ENCODE measurements around the gene RAB25.

RAB25 gene

GRCh38 chr1:156080241-156080862, 19.4 kb downstream of the RAB25 start:
- no peak for DNase-seq

GRCh38 chr1:156080863-156081179, 19.9 kb downstream of the RAB25 start:
- no peak for DNase-seq

- DNase-seq, result no peak
These were observed 20.4 kb downstream of the RAB25 start for GRCh38 chr1:156081180-156081916.

GRCh38 chr1:156081917-156082308, 21.0 kb downstream of the RAB25 start:
- no peak for DNase-seq

GRCh38 chr1:156082309-156083091, 21.5 kb downstream of the RAB25 start, which contains the start of gene MEX3A:
Gene MEX3A (minus strand): TSS chr1:156082465. CDS start chr1:156081998, 467 bp downstream.
- DNase-seq, result peak; percentile 41

- no peak for DNase-seq
These were observed 23.1 kb downstream of the RAB25 start for GRCh38 chr1:156083800-156084790.

GRCh38 chr1:156086256-156086662, 25.3 kb downstream of the RAB25 start:
- no peak for DNase-seq

- no peak for DNase-seq
These were observed 28.7 kb downstream of the RAB25 start for GRCh38 chr1:156089704-156090103.

- DNase-seq, result no peak
These were observed 29.3 kb downstream of the RAB25 start for GRCh38 chr1:156090138-156090839.

- DNase-seq, result peak; percentile 77
These were observed 29.9 kb downstream of the RAB25 start for GRCh38 chr1:156090840-156091188.

- DNase-seq, result no peak
These were observed 30.6 kb downstream of the RAB25 start for GRCh38 chr1:156091610-156092009.

GRCh38 chr1:156095906-156096508, 35.0 kb downstream of the RAB25 start:
- no peak for DNase-seq

- DNase-seq, result peak; percentile 94
These were observed 35.9 kb downstream of the RAB25 start for GRCh38 chr1:156096640-156097391.

- DNase-seq, result no peak
These were observed 36.7 kb downstream of the RAB25 start for GRCh38 chr1:156097499-156098178.

GRCh38 chr1:156098784-156099183, 37.8 kb downstream of the RAB25 start:
- no peak for DNase-seq

- no peak for DNase-seq
These were observed 38.3 kb downstream of the RAB25 start for GRCh38 chr1:156099282-156099681.

- no peak for DNase-seq
These were observed 39.4 kb downstream of the RAB25 start for GRCh38 chr1:156100205-156100995.

GRCh38 chr1:156101880-156102279, 40.9 kb downstream of the RAB25 start:
- DNase-seq, result no peak

Measured in central memory CD4-positive, alpha-beta T cell (primary cell).